Upper lobe of left lung (tissue), 6 donors: Measurements from ENCODE around the gene FAM149A. TPM values are rescaled to one million over a fixed set of nuclear protein-coding genes. Genes with fewer than 3 reads are reported as not detected.

Experiments
- ATAC-seq, 2 donors: fragments of 200-7000 bp; cut with Tn5 transposase; one replicate each; pipeline ENCODE4 v1.9.1; 2022; ENCODE audit warnings: mild to moderate bottlenecking in 2 of 2, moderate library complexity in 2 of 2; ENCODE audit not compliant: low FRiP score in 2 of 2
- DNase-seq, 2 donors: peaks; one replicate each; pipeline ENCODE4 v3.0.0-alpha.2; 2019 to 2020
- H3K27ac ChIP-seq, 4 donors: fragments of 200-600 bp; sonication (generic); one replicate each; pipeline ENCODE4 v1.5.1; 2016 to 2019
- H3K27me3 ChIP-seq, 4 donors: fragments of 200-600 bp; sonication (generic); one replicate each; pipeline ENCODE4 v1.5.1; 2017 to 2019
- H3K36me3 ChIP-seq, 4 donors: fragments of 200-600 bp; sonication (generic); one replicate each; pipeline ENCODE4 v1.5.1; 2016 to 2019
- H3K4me1 ChIP-seq, 4 donors: fragments of 200-600 bp; sonication (generic); one replicate each; pipeline ENCODE4 v1.5.1; 2018 to 2019
- H3K4me3 ChIP-seq, 4 donors: fragments of 200-600 bp; sonication (generic); one replicate each; pipeline ENCODE4 v1.5.1; 2017 to 2019; ENCODE audit warnings: mild to moderate bottlenecking in 2 of 4, moderate library complexity in 1 of 4
- H3K9me3 ChIP-seq, 4 donors: fragments of 200-600 bp; sonication (generic); one replicate each; pipeline ENCODE4 v1.5.1; 2018 to 2019
- EP300 ChIP-seq, 4 donors: sonication (generic); formaldehyde crosslinking; IDR thresholded peaks; one replicate each; pipeline ENCODE4 v1.5.1; 2017; ENCODE audit warnings: antibody characterized with exemption in 4 of 4, control low read depth in 2 of 4
- POLR2A ChIP-seq, 4 donors: fragments of 450-650 bp; IDR thresholded peaks; one replicate each; pipeline ENCODE4 v1.5.1; 2016 to 2017; ENCODE audit warnings: antibody characterized with exemption in 4 of 4, mild to moderate bottlenecking in 2 of 4
- POLR2AphosphoS5 ChIP-seq, 2 donors: sonication (generic); formaldehyde crosslinking; IDR thresholded peaks; one replicate each; pipeline ENCODE4 v1.5.1; 2017; ENCODE audit warnings: antibody characterized with exemption in 2 of 2
- WGBS, 2 donors: methylation state at CpG; one replicate each; pipeline ENCODE4 v1.1.5; 2017 to 2018; 5-methylcytosine and 5-hydroxymethylcytosine counted together
- total RNA-seq, 6 donors: library from RNA; depleted of rRNA in 4 of 6; stranded (reverse); fragments of >200 nt in 4 of 6; gene quantifications; one replicate each; pipeline versions ENCODE4 v1.1.0 to v1.2.1, GENCODE V29; 2016 to 2021
- TF ChIP-seq, protein P1 (sequence below), 6 experiments: fragments of 450-650 bp in 4 of 6; fragments of 200-600 bp in 2 of 6; sonication (generic) in 2 of 6; IDR thresholded peaks; one replicate each; pipeline ENCODE4 v1.5.1; 2016 to 2019; ENCODE audit warnings: antibody characterized with exemption in 6 of 6
- donor health status: DM: no; HTN: no; CAD: no; lungs with moderate emphysema.
- donor health status: DM: no; HTN: yes; CAD: no; lungs with severe emphysema.

Gene FAM149A
- total RNA-seq, 6 donors from 2014 or later = 11.0 to 43.5 (median 19.2) TPM

DNA sequence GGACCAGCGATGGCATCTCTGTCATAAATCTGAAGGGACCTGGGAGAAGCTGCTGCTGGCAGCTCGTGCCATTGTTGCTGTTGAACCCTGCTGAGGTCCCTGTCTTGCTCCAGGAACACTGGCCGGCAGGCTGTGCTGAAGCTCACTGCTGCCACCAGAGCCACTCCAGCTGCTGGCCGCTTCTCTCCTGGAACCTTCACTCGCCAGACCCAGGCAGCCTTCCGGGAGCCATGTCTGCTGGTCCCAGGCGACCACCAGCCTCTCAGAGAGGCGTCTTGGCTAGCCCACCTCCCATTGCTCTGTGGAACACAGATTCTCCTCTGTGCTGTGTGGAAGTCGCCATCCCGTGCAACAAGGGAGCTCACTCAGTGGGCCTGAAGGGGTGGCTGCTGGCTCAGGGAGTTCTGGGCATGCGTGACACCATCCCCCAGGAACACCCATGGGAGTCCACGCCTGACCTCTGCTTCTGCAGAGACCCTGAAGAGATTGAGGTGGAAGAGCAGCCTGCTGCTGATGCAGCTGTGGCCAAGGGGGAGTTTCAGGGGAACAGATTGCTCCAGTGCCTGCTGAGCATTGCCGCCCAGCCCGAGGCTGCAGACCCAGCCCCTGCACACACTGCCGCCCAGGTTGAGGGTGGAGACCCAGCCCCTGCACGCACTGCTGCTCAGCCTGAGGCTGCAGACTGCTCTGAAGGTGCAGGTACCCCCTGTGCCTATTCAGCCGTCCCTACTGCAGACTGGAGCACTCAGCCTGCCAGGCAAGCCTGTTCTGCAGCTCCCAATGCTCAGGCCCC is 53.7 kb downstream of the FAM149A start:
- no peaks in the 10 kb centered on the region for H3K9me3 ChIP-seq
- H3K4me1 ChIP-seq = no peaks in the 10 kb centered on the region
- peaks cover 0 to 38% (median 20%) of the 10 kb centered on the region in 4 donors for H3K36me3 ChIP-seq
- H3K27me3 ChIP-seq = no peaks in the 10 kb centered on the region
- TF ChIP-seq EP300 (IDR thresholded peaks at IDR 0.05) (no peak), POLR2AphosphoS5 (IDR thresholded peaks at IDR 0.05) (no peak), POLR2A (IDR thresholded peaks at IDR 0.05) (no peak)
- TF ChIP-seq, protein P1, sequence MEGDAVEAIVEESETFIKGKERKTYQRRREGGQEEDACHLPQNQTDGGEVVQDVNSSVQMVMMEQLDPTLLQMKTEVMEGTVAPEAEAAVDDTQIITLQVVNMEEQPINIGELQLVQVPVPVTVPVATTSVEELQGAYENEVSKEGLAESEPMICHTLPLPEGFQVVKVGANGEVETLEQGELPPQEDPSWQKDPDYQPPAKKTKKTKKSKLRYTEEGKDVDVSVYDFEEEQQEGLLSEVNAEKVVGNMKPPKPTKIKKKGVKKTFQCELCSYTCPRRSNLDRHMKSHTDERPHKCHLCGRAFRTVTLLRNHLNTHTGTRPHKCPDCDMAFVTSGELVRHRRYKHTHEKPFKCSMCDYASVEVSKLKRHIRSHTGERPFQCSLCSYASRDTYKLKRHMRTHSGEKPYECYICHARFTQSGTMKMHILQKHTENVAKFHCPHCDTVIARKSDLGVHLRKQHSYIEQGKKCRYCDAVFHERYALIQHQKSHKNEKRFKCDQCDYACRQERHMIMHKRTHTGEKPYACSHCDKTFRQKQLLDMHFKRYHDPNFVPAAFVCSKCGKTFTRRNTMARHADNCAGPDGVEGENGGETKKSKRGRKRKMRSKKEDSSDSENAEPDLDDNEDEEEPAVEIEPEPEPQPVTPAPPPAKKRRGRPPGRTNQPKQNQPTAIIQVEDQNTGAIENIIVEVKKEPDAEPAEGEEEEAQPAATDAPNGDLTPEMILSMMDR (IDR thresholded peaks at IDR 0.05) = no peak
- no peak overlapping the region for H3K4me3 ChIP-seq
- DNase-seq (no peak), ATAC-seq (peak in 1 of 2 donors; percentile 18)
- WGBS, 2 donors = 72 to 86% methylated on average over 7 to 17 of the region's 17 CpGs
- no peak overlapping the region for H3K27ac ChIP-seq

DNA sequence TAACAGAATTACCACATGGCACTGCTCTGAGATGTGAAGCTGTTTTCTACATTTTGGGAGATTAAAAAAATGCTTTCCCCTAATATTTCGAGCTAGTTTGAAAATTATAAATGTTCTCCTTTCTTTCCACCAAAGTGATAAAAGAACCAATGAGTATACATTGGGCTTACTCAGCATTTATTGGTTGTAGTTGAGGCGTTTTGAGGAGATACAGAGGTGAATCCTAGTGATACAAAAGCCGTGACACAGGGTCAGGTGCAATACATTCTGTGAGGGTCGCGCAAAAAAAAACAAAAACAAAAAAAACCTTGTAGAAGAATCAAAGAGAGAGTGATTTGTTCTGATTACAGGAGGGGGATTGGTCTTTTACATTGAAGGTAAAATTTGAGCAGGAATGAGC is 54.5 kb downstream of the FAM149A start:
- peaks cover 0 to 36% (median 22%) of the 10 kb centered on the region in 4 donors for H3K36me3 ChIP-seq
- no peak overlapping the region for H3K4me3 ChIP-seq
- H3K27me3 ChIP-seq = no peaks in the 10 kb centered on the region
- DNase-seq (no peak), ATAC-seq (no peak)
- no peaks in the 10 kb centered on the region for H3K9me3 ChIP-seq
- 92 to 97% methylated on average over 5 of the region's 5 CpGs for WGBS, 2 donors
- no peaks in the 10 kb centered on the region for H3K4me1 ChIP-seq
- TF ChIP-seq POLR2A (IDR thresholded peaks at IDR 0.05) (no peak), EP300 (IDR thresholded peaks at IDR 0.05) (no peak)
- TF ChIP-seq, protein P1 (IDR thresholded peaks at IDR 0.05) = no peak
- H3K27ac ChIP-seq = no peak overlapping the region

DNA sequence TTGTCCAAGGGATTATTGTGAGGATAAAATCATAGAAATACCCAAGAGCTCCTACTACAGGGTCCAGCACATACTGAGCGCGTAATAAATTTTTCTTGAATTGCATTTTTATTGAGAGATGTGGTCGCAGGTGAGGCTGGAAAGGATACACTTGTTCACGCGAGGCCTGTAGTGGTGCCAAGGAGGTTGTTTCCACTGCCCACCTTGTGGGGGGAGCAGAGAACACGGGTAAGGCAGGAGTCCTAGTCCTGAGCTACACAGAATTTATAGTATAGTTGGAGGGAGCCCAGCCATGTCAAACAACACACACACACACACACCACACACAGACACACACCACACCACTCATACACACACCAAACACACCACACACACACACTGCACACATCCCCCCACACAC is 55.1 kb downstream of the FAM149A start:
- no peak overlapping the region for H3K4me3 ChIP-seq
- no peak for TF ChIP-seq POLR2AphosphoS5 (IDR thresholded peaks at IDR 0.05)
- TF ChIP-seq EP300 (IDR thresholded peaks at IDR 0.05) = no peak
- TF ChIP-seq POLR2A (IDR thresholded peaks at IDR 0.05) = no peak
- TF ChIP-seq, protein P1 (IDR thresholded peaks at IDR 0.05) = no peak
- peaks cover 0 to 34% (median 21%) of the 10 kb centered on the region in 4 donors for H3K36me3 ChIP-seq
- no peaks in the 10 kb centered on the region for H3K27me3 ChIP-seq
- ATAC-seq (no peak), DNase-seq (no peak)
- no peaks in the 10 kb centered on the region for H3K4me1 ChIP-seq
- WGBS, 2 donors = 87 to 91% methylated on average over 6 of the region's 6 CpGs
- no peak overlapping the region for H3K27ac ChIP-seq
- H3K9me3 ChIP-seq = no peaks in the 10 kb centered on the region

DNA sequence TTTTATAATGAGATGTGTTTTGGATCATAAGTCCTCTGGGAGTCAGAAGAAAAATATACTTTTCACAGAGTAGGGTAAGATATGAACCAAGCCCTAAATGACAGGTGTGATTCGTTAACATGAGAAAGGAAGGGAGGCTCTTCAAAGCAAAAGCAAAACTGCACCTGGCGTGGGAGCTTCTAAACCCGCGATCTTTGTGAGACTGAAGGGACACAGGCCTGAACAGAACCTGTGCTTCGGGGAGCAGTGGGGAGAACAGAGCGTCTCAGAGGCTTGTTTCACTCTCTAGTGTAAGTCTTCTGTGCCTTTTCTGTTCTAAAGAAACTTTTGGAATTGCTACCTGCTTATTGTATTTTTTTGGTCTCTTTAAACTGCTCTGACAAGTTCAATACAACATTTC is 56.6 kb downstream of the FAM149A start:
- no peaks in the 10 kb centered on the region for H3K4me1 ChIP-seq
- peaks cover 0 to 33% (median 18%) of the 10 kb centered on the region in 4 donors for H3K36me3 ChIP-seq
- TF ChIP-seq POLR2AphosphoS5 (IDR thresholded peaks at IDR 0.05) = no peak
- TF ChIP-seq EP300 (IDR thresholded peaks at IDR 0.05) = no peak
- TF ChIP-seq, protein P1 (IDR thresholded peaks at IDR 0.05) = no peak
- no peak for TF ChIP-seq POLR2A (IDR thresholded peaks at IDR 0.05)
- DNase-seq (no peak), ATAC-seq (no peak)
- no peaks in the 10 kb centered on the region for H3K9me3 ChIP-seq
- WGBS, 2 donors = 79 to 82% methylated on average over 6 of the region's 6 CpGs
- no peak overlapping the region for H3K4me3 ChIP-seq
- no peak overlapping the region for H3K27ac ChIP-seq
- H3K27me3 ChIP-seq = no peaks in the 10 kb centered on the region
